Raji (cell line): ENCODE measurements around the gene CACNA1I.

ENCODE experiments used
- POLR2A ChIP-seq: IDR thresholded peaks from 2 replicates; pipeline ENCODE4 v1.6.1; 2011; ENCODE audit warnings: low read depth, low read length, control low read depth; ENCODE audit not compliant: insufficient read depth

Gene CACNA1I

GRCh38 chr22:39634530-39635405 is 64.2 kb downstream of the CACNA1I start:
- TF ChIP-seq POLR2A, result no peak

GRCh38 chr22:39635719-39636118 is 65.2 kb downstream of the CACNA1I start:
- no peak for TF ChIP-seq POLR2A

- TF ChIP-seq POLR2A, result no peak
These were observed 68.4 kb downstream of the CACNA1I start for GRCh38 chr22:39638958-39639357.

- no peak for TF ChIP-seq POLR2A
These were observed 71.2 kb downstream of the CACNA1I start for GRCh38 chr22:39641660-39642310.

- no peak for TF ChIP-seq POLR2A
These were observed 72.9 kb downstream of the CACNA1I start for GRCh38 chr22:39643311-39644083.

- no peak for TF ChIP-seq POLR2A
These were observed 75.0 kb downstream of the CACNA1I start for GRCh38 chr22:39645532-39645931.

- TF ChIP-seq POLR2A, result no peak
These were observed 76.0 kb downstream of the CACNA1I start for GRCh38 chr22:39646398-39647063.

GRCh38 chr22:39647836-39648629 is 77.5 kb downstream of the CACNA1I start:
- TF ChIP-seq POLR2A, result no peak

GRCh38 chr22:39648630-39648950 is 78.0 kb downstream of the CACNA1I start:
- no peak for TF ChIP-seq POLR2A

- no peak for TF ChIP-seq POLR2A
These were observed 79.0 kb downstream of the CACNA1I start for GRCh38 chr22:39649500-39650089.

- no peak for TF ChIP-seq POLR2A
These were observed 80.8 kb downstream of the CACNA1I start for GRCh38 chr22:39651053-39651996.

GRCh38 chr22:39652990-39653786 is 82.6 kb downstream of the CACNA1I start:
- TF ChIP-seq POLR2A, result no peak

- TF ChIP-seq POLR2A, result no peak
These were observed 83.2 kb downstream of the CACNA1I start for GRCh38 chr22:39653787-39654077.
